ENCODE measurements around the gene MRPS31.
"Not testable (repeated sequence)": the region's sequence is repeated elsewhere in the genome, so short reads cannot be mapped to it uniquely, and the experiment has no call there.

Gene MRPS31

GRCh38 chr13:40789275-40790153 is 18.5 kb upstream of the MRPS31 start, which contains the start of gene SLC25A15:
Gene SLC25A15, plus strand, starts transcription at chr13:40789611. Its CDS starts 3,616 bp downstream, at chr13:40793227.
- peak; percentile 80 for DNase-seq

GRCh38 chr13:40788540-40789274 is 17.7 kb upstream of the MRPS31 start:
- not testable (repeated sequence) for DNase-seq

- DNase-seq: no peak
Measured at GRCh38 chr13:40787062-40787461, 16.1 kb upstream of the MRPS31 start.

DNA sequence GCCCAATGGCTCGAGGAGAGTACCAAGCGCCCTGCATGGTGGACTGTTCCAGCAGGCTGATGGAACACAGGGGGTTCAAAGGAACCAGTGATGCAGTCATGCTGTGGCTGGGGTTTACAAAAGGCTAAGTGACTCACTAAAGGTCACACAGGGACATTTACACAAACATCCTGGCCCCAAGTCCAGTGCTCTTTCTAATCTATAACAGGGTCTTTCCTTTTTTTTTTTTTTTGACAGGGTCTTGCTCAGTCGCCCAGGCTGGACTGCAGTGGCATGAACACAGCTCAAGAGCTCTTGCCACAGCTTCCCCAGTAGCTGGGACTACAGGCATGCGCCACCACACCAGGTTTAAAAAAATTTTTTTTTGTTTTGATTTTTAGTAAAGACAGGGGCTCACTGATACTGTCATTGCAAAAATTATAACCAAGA is 15.6 kb upstream of the MRPS31 start:
- no peak for DNase-seq

- no peak for DNase-seq
Measured at GRCh38 chr13:40784540-40784939, 13.6 kb upstream of the MRPS31 start.

- not testable (repeated sequence) for DNase-seq
Measured at GRCh38 chr13:40782971-40783370, 12.0 kb upstream of the MRPS31 start.

- no peak for DNase-seq
Measured at GRCh38 chr13:40781717-40782116, 10.7 kb upstream of the MRPS31 start.

DNA sequence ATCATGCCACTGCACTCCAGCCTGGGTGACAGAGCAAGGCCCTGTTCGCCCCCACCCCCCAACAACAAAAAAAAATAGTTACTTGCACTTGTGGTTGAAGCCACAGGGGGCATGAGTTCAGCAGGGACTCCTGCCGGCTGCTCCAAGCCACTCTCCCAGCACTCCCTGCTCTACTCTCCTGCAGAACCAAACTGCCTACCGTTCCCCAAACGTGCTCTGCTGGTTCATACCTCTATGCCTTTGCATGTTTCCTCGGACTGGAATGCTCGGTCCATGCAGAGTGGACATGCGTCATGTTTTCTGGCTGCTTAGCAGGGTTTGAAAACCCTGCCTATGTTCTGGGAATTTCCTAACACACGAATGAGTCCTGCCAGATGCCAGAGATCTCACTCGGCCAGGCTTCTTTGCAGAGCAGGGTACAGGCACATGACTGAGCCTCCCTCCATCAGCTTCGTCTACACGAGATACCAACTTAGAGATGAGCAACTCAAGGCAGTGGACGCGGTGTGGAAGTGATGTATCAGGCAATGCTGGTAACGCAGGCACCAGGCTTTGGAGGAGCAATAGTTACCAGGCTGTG is 9.9 kb upstream of the MRPS31 start:
- no peak for DNase-seq

DNA sequence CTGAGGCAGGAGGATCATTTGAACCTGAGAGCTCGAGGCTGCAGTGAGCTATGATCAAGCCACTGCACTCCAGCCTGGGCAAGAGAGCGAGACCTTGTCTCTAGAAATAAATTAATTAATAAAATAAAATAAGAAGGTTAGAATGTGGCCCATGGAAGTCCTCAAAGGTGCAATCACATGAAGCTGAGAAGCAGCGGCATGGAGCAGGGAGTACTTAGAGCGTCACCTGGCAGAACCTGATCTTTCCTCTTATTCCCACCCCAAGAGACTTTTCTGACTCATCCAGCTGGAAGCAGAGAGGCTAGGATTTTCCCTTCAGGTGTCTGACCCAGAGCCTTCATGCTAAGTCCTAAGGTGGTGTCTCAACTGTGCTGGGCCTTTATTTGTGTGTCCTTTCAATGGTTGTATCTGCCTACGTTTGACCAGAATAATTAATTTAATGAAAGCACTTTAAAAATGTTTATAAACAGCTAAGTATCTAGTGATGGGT is 8.9 kb upstream of the MRPS31 start:
- DNase-seq: no peak

DNA sequence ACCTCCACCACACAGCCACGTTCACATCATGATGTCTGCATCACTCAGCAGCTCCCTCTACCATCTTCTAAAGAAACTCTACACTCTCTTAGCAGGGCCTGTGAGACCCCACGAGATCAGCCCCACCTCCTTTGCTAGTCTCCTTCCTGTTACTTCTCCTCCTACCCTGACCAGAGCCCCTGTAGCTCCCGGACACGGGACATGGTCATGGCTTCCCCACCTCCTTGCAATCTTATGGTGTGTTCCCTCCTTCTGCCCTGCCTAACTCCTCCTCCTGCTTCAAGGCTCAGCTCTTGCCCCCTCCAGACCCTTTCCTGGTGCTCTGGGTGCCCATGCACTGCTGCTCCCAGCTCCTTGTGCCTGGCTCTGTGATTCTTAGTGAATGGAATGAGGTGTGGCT is 8.1 kb upstream of the MRPS31 start:
- DNase-seq: no peak

DNA sequence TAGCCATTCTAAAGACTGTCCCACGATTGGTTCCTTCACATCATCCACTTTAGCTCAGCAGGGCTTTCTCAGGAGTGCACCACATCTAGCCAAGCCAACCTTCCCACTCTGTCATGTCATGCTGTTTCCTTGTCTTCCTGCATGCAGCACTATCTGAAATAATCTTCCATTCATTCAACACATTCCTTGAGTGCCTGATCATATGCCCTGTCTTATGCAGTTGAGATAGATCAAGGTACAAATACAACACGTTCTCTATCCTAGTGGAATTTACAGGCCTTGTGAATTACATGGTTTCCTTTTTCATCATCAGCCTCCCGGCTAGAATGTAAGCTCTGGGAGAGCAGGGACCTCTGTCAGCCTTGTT is 6.8 kb upstream of the MRPS31 start:
- no peak for DNase-seq

GRCh38 chr13:40777166-40777808 is 6.3 kb upstream of the MRPS31 start:
- DNase-seq: peak; percentile 56

GRCh38 chr13:40776681-40777165 is 5.7 kb upstream of the MRPS31 start:
- DNase-seq: peak; percentile 88

GRCh38 chr13:40776232-40776631 is 5.2 kb upstream of the MRPS31 start:
- peak; percentile 60 for DNase-seq

DNA sequence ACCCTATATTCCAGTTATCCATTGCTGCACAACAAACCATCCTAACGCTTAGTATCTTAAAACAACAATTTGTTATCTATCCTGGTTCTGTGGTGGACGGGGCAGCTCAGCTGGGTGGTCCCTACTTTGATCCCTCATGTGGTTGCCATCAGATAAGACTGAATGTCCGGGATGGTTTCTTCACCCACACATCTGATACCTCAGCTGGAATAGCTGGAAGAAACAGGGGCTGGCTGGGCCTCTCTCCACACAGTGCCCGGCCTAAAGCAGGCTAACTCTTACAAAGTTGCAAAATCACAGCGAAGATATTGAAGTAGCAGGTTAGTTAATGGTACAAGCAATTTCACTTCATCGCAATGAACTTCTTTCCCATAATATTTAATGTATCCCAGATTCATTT is 3.7 kb upstream of the MRPS31 start:
- no peak for DNase-seq

DNA sequence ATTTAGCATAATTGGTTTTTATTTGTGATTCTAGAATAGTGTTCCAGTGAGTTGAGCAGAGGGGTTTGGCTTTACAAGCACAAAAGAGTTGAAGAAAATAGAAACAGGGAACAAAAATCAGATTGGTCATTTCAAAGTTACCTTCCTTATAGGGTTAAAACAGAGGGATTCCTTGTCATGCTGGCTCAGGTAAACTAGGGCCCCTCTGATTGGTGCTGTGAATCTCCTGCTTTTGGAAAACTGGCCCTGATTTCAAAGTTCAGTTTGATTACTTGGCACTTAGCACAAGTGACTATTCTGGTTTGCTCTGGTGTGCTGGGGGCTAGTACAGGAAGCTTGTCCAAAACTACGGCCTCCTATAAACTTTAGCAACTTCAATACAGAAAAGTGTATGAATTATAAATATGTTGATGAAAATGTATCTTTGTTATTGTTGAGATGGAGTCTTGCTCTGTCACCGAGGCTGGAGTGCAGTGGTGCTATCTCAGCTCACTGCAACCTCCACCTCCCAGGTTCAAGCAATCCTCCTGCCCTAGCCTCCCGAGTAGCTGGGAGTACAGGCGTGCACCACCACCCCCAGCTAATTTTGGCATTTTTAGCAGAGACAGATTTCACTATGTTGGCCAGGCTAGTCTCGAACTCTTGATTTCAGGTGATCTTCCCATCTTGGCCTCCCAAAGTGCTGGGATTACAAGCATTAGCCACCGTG is 1.9 kb upstream of the MRPS31 start:
- DNase-seq: no peak

DNA sequence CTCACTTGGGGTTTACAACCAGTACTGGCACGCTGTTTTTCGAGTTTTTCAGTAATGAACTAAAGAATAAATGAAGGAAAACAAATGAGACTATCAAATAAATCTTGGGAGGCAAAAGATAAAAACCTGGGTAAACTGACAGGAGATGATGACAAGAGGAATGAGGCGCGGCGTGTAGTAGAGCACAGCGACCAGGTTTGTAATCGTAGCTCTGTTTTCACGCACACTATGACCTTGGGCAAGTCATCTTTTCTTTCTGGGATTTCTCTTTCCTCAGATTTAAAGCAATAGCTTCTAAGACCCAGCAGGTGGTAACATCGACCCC is 419 bp downstream of the MRPS31 start:
- no peak for DNase-seq

- DNase-seq: no peak
Measured at GRCh38 chr13:40769970-40770369, 1.0 kb downstream of the MRPS31 start.

DNA sequence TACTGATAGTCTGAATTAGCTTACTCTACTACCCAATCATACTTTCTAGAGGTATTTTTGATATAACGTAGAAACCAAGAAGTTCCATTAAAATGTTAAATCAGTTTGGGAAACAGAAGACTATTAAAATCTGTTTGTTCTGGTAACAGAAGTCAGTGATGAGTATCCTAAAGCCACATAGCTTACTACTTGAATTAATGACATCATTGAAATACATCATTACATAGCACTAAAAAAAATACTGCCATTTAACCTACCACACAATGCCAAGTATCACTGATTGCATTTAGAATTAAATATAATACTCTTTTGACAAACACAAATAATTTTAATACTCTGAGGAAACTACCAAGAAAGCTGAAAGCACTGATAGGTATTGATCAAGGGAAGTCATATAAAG is 5.4 kb downstream of the MRPS31 start:
- DNase-seq: no peak

DNA sequence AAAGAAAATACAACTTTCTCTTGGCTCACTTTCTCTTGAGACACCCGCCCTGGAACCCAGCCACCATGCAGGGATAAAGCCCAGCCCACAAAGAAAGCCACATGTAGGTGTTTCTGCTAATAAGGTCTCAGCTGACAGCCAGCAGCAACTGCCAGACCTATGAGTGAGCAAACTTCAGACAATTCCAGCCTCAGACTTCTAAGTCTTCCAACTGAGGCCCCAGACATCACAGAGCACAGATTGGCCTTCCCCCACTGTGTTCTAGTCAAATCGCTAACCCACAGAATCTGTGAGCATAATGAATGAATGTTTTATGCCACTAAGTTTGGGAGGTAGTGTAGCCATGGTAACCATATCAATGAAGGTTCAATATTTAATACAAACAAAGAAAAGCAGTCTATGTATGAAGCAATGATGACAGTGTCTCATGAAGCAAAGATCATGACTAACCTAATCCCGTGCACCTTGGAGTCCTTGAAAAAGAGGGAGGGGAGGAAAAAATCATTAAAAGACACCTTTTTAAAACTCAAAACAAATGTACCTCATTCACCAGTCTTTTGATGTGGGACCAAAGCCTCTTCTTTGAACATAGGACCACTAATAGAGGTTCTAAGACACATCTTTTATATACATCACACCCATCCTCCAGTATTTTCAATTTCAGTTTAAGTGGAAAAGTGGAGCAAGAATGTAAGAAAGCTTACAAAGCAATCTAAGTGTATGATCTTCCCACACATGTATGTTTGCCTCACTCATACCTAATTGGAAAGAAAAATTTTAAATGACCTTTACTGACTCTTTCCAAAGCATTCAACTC is 6.2 kb downstream of the MRPS31 start:
- peak; percentile 33 for DNase-seq

DNA sequence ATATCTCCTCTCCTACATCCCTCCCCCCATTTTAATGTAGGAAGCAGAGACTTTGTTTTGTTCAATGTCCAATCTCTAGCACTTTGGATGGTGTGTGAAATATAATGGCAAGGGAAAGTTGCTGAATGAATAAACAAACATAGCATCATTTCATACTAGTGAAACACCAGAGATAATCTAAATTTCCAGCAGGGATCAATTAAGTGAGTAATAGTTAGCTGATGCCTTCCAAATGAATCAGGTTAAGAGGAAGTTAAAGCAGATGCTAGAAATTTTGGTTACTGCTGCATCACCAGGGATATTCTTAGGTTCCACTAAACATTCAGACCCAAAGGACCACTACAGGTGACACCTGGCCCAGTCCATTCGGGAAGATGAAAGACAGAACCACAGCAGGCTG is 8.1 kb downstream of the MRPS31 start:
- DNase-seq: no peak

All from CD4-positive, alpha-beta T cell treated with Interleukin-6 for 4 hours (primary cell).